Eye (tissue), 1 donor: ENCODE measurements around the gene LEFTY2.
"Not testable (repeated sequence)": the region's sequence is repeated elsewhere in the genome, so short reads cannot be mapped to it uniquely, and the experiment has no call there.

ENCODE experiments used
- DNase-seq: peaks from one replicate; pipeline ENCODE4 v3.0.0-alpha.2; 2015

Gene LEFTY2

DNA sequence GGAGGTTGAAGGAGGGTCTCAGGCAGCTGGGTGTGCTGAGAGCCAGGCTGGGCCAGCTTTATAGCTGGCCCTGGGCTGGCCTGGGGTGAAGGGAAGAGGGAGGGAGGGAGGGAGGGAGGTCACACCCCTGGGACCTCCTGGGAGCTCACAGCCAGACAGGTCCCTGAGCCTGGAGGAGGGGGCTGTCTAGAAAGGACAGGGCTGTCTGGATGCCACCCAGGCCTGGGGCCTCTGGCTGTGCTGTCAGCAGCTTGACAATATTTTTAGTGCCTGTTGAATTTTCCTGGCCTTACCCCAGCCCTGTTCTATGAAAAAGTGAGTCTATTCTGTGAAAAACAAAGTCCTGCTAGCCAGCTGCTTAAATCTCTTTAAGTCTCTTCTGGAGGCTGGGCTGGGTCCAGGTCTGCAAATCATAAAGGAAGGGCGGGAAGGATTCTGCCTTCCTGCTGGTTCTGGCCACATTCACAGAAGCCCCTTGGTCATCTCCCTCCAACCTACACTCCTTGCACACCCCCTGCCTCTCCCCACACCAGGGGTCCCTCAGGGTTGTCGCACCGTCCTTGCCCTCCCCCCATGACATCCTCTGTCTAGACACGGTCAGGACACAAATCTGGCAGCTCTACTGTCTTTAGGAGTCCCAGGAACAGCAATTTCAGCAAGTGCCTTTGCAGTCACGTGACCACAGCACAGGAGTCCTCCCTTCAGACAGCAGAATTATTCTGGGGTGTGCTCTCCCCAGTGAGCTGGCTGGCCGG lies at the start of gene LEFTY2:
TSS of gene LEFTY2 (minus strand) at position 34 of the 755 bp plus-strand sequence. CDS start 80 bp downstream, outside the sequence.
- DNase-seq: no peak

- peak; percentile 60 for DNase-seq
Observed at GRCh38 chr1:225987491-225988316, 46.7 kb upstream of the LEFTY2 start.

DNA sequence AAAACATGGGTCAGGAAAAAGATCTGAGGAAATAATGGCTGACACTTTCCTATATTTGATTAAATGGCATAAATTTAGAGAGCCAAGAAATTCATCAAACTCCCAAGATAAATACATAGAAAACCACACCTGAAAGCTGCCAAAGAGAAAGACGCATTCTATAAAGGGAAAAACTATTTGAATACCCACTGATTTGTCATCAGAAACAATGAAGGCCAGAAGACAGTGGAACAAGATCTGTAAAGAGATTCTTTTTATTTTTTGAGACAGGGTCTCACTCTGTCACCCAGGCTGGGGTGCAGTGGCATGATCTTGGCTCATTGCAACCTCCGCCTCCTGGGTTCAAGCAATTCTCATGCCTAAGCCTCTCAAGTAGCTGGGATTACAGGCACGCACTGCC lies 40.7 kb upstream of the LEFTY2 start:
- DNase-seq: no peak

GRCh38 chr1:225980005-225980836 lies 39.2 kb upstream of the LEFTY2 start:
- DNase-seq: no peak

- no peak for DNase-seq
Observed at GRCh38 chr1:225979421-225979820, 38.4 kb upstream of the LEFTY2 start.

- no peak for DNase-seq
Observed at GRCh38 chr1:225977937-225978748, 37.1 kb upstream of the LEFTY2 start.

DNA sequence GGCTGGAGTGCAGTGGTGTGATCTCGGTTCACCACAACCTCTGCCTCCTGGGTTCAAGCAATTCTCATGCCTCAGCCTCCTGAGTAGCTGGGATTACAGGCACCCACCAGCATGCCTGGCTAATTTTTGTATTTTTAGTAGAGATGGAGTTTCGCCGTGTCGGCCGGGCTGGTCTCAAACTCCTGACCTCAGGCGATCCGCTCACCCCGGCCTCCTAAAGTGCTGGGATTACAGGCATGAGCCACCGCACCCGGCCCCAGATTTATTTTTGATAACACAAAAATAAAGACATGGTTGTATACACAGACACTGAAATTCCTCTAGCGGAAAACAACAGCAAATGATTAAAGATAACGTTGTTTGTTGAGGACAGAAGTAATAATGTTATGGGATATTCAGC lies 34.1 kb upstream of the LEFTY2 start:
- DNase-seq: not testable (repeated sequence)

DNA sequence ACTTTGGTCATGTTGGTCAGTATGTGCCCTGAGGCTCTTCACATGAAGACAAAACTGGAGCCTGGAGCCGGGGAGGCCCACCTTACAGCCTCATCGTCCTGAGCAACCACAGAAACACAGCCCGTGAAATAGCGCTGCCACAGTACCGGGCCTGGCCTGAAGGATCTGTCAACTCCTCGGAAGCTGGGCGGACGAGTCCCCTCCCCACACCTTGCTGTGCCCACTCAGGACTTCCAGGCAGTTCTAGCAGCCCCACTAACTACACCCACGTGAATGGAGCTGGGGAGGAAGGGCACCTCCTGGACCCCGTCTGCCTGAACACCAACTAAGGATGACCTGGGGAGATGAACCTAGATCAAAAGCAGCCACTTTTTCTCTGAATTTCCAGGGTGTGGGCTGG lies 33.4 kb upstream of the LEFTY2 start:
- no peak for DNase-seq

DNA sequence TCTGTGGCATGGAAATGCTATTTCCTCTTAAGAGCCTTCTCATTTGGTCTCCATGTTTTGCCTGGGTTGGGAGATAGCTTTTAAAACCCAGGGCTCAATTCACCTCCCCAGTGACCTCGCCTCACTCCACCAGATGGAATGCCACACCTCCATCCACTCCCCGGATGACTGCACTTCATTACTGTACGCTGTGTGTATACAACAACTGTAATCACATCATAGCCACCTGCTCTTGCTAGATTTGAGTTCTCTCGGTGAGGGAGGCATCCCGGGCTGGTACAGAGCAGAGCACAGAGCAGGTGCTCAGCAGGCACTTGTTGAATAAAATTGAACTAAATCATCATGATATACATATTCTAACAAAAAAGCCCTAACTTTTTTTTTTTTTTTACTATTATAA lies 32.1 kb upstream of the LEFTY2 start:
- no peak for DNase-seq

DNA sequence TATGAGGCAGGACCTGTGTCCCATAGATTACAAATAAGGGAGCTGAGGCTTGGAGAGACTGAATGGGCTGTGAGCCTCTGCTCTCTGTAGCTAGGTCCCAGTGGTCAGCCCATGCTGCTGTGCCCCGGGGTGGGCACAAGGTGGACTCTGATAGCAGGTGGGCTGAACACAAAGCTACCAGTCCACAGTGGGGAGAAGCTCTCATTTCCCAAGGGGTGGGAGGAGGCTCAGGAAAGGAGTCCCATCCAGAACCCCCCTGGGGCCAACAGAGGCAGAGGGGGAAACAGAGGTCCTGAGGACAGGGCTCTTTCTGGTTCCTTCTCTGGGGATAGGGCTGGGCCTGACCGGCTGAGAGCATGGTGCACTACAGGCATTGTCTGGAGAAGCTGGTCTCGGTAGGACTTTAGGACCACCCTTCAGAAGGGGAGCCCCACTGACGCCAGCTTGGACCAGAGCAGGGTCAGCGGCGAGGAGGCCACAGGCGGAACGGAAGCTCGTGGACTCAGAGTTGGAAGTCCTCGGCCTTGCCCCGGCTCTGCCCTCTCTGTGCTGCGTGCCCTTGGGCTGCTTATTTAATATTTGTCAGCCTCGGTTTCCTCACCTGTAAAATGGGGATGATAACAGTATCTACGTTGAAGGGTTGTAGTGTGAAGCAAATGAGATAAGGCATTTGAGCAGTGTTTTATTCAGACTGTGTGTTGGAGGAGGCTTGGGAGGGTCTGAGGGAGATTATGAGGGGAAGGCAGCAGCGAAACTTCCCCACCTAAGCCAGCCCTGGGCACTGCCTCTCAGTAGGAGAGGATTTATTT lies 31.5 kb upstream of the LEFTY2 start:
- no peak for DNase-seq

GRCh38 chr1:225970592-225971157 lies 29.7 kb upstream of the LEFTY2 start:
- not testable (repeated sequence) for DNase-seq

- not testable (repeated sequence) for DNase-seq
Observed at GRCh38 chr1:225969751-225970150, 28.7 kb upstream of the LEFTY2 start.

DNA sequence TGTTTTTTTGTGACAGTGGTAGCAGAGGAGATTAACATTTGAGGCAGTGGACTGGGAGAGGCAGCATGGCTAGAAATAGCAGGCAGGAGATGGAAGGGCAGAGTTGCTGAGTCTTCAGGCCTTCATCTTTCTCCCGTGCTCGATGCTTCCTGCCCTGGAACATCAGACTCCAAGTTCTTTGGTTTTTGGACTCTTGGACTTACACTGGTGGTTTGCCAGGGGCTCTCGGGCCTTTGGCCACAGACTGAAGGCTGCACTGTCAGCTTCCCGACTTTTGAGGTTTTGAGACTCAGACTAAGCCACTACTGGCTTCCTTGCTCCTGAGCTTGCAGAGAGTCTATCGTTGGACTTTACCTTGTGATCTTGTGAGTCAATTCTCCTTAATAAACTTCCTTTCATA lies 24.2 kb upstream of the LEFTY2 start:
- no peak for DNase-seq

- no peak for DNase-seq
Observed at GRCh38 chr1:225963735-225964530, 22.9 kb upstream of the LEFTY2 start.

DNA sequence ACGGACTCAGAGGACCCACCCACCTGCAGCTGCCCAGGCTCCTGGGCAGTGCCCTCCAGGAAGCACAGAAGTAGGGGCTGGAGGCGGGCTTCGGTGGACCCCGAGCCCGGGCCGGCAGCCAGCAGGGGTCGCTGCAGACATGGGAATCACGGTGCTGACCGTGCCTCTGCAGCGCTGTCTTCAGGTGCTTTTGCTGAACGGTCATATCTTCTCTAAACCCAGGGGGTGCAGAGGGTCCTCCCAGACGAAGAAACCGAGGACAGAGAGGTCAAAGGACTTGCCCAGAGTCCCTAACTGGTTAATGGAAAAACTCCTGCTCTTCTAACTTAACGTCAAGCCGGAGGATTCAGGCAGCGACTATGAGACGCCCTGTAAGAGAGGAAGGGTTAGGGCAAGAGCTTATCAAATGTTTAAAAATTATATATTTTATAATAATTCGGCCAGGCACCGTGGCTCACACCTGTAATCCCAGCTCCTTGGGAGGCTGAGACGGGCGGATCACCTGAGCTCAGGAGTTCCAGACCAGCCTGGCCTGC lies 21.5 kb upstream of the LEFTY2 start:
- DNase-seq: no peak

DNA sequence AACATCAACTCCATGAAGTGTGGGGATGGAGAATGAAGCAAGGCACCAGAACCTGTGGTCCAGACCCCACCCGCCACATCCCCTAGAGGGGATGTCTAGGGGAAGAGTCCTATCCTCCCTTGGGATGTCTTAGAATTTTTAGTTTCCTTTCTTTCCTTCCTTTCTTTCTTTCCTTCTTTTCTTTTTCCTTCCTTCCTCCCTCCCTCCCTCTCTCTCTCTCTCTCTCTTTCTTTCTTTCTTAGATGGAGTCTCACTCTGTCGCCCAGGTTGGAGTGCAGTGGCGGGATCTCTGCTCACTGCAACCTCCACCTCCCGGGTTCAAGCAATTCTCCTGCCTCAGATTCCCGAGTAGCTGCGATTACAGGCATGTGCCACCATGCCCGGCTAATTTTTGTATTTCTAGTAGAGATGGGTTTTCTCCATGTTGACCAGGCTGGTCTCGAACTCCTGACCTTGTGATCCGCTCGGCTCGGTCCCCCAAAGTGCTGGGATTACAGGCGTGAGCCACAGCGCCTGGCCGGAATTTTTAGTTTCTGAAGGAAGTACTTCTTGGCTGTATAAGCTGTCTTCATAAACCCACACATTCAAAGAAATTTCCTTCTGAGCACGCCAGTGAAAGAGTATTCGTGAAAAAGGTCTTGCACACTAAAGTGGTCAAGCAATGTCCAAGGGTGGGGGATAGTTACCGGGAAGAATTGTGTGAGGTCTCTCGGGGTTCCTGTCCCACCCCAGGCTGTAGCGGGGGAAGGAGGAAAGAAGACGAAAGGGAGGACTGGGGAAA lies 20.8 kb upstream of the LEFTY2 start:
- no peak for DNase-seq

- DNase-seq: no peak
Observed at GRCh38 chr1:225958041-225958440, 17.0 kb upstream of the LEFTY2 start.

DNA sequence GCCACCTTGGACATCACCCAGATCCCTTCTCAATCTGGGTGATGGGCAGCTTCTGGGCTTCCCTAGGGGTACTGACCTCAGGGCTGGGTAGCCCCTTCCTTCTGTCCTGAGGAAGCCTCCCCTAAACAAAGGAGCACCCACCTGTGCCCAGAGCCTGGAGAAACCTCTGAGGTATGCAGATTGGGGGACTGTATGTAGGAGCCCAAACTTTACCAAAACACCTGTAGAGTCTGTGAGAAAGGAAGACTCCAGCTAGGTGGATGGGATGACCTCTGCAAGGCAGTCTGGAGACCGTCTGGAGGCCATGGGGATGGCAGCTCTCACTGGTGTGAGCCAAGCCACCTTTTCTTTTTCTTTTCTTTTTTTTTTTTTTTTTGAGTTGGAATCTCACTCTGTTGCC lies 13.7 kb upstream of the LEFTY2 start:
- DNase-seq: no peak

DNA sequence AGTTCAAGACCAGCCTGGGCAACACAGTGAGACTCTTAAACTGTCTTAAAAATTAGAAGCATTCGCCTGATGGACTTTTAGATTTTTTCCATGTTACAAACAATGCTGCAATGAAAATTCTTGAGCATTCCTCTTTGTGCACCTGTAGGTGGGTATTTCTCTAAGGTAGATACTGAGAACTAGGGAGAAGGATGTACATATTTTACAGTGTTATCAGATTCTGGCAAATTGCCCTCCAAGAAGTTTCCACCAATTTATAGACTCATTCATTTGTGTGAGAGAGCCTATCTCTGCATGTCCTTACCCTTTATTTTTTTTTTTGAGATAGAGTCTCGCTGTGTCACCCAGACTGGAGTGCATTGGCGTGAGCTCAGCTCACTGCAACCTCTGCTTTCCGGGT lies 12.3 kb upstream of the LEFTY2 start:
- no peak for DNase-seq
